ENCODE data around the gene IPMK. TPM values are rescaled to one million over a fixed set of nuclear protein-coding genes. Genes with fewer than 3 reads are reported as not detected.

Gene IPMK
- 4.2 and 6.1 TPM in 2 replicates for total RNA-seq

DNA sequence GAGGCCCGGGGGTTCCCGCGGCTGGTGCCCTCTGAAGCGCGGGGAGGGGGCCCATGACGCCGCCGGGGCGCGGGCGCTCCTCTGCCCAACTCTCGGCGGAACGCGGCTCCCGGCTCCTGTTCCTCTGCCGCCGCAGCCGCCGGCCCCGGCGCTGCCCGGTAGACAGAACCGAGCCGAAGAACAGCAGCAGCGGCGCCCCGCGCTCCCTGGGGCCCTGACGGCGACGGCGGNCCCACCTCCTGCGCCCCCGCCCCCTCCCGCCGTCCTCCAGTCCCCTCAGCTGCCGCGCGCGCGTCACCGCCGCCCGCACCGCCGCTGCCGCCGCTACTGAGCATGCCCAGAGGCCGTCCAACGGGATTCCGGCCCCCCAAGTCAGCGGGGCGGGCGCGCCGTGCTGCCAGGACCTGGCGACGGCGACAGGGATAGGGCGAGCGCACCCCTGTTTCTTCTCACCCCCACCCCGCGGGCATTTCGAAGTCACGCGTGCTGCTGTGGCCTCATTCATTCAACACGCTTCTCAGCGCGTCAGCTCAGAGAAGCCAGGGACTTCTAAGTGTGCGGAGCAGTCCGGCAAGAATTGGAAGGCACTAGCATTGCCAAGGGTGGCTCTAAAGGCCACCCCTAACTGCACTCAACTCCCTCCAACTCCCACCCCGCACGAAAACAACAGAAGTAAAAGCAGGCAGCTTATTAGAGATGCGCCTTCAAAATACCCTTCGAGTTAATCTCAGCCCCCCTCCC is at the start of gene IPMK:
IPMK (minus strand) TSS at position 182 of the 741 bp plus-strand sequence. CDS start 283 bp downstream, outside the sequence.

DNA sequence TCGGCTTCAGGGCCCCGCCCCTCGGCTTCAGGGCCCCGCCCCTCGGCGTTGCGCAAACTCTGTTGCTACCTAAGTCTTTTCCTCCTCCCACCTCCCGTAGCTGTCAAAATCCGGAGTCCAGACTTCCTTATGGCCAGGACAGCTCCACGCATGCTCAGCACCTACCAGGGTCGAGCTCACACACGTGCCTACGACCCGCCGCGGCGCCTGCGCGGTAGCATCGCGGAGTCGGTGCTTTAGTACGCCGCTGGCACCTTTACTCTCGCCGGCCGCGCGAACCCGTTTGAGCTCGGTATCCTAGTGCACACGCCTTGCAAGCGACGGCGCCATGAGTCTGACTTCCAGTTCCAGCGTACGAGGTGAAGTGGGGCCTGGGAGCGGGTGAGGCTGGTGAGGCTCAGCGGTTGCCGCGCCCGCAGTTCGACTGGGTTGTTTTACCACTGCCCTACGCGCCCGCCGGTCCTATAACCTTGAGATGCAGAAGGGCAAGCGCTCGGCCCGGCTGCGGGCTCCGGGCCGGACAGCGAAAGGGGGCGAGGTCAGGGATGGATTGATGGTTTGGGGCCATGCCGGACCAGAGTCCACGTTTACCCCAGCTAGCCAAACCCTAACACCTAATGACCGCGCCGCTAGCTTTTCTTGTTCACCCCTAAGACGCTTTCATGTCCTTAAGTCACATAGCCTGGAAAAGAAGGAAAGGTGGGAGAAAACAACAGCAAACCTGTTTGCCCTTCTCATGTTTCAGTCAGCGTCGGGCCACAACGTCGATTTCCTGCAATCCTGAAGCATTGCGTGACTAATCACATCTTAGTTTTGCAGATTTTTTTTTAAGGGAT is 1.5 kb upstream of the IPMK start, which contains the start of gene CISD1:
CISD1 (plus strand) TSS at position 217 of the 836 bp plus-strand sequence; CDS start at position 329, 112 bp downstream.

Other genes starting within 250 kb of the IPMK start
- 18.0 and 38.9 TPM in 2 replicates for gene CISD1, start 1.3 kb upstream of the IPMK start, total RNA-seq
- 10.0 and 14.8 TPM in 2 replicates for gene UBE2D1, start 67.1 kb upstream of the IPMK start, total RNA-seq
- gene TFAM, start 117.5 kb upstream of the IPMK start, total RNA-seq, result 20.0 and 25.1 TPM in 2 replicates
- 4.7 and 5.1 TPM in 2 replicates for gene BICC1, start 245.0 kb upstream of the IPMK start, total RNA-seq